Stimulated activated naive CD8-positive, alpha-beta T cell treated with anti-CD3 and anti-CD28 coated beads, Interleukin-15, amount 100 ng/mL, for 72 hours (primary cell): ENCODE data around the gene MEX3B.
"Not testable (repeated sequence)": the region's sequence is repeated elsewhere in the genome, so short reads cannot be mapped to it uniquely, and the experiment has no call there.

Source experiments
- ATAC-seq: fragments of 150-1000 bp; cut with Tn5 transposase; 2 replicates; pipeline ENCODE4 v1.10.0; 2021; ENCODE audit warnings: mild to moderate bottlenecking, moderate library complexity
- DNase-seq, 2 donors: peaks; one replicate each; pipeline ENCODE4 v3.0.0; 2021 to 2022
- H3K27ac Mint-ChIP-seq, 2 donors: one replicate each; pipeline ENCODE4 v1.8.0; 2022; ENCODE audit warnings: mild to moderate bottlenecking in 2 of 2, mixed read lengths in 2 of 2, moderate library complexity in 2 of 2
- H3K27me3 Mint-ChIP-seq: one replicate; pipeline ENCODE4 v1.8.0; 2022; ENCODE audit warnings: mixed read lengths
- H3K4me1 Mint-ChIP-seq: one replicate; pipeline ENCODE4 v1.8.0; 2022; ENCODE audit warnings: mild to moderate bottlenecking, mixed read lengths
- H3K4me3 Mint-ChIP-seq, 2 donors: one replicate each; pipeline ENCODE4 v1.8.0; 2022; ENCODE audit warnings: mild to moderate bottlenecking in 2 of 2, mixed read lengths in 2 of 2, moderate library complexity in 1 of 2
- H3K9me3 Mint-ChIP-seq, 2 donors: one replicate each; pipeline ENCODE4 v1.8.0; 2022; ENCODE audit warnings: mixed read lengths in 2 of 2

Gene MEX3B

DNA sequence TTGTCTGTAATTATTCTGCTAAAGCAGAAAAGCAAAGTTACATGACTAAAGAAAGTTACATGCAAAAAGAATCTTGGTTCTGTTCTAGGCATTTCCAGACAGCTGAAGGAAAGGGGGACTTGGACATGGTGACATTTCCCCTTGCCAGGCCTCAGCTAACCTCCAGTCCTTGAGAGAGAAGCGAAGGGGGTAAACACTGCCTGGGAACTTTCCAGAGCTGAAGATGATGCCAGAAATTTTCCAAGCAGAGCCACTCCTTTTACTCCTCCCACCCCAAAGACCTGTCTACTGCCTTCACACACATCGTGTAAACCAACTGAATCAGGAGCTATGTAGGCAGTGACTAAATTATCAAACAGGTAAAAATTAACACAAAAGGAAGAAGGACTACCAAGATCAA is 5.4 kb downstream of the MEX3B start:
- Mint-ChIP-seq H3K4me3 (no peak overlapping the region), H3K9me3 (no peaks in the 10 kb centered on the region), H3K27ac (no peak overlapping the region), H3K4me1 (peaks cover 21% of the 10 kb centered on the region), H3K27me3 (peaks cover 14% of the 10 kb centered on the region)
- ATAC-seq (no peak), DNase-seq (no peak)

DNA sequence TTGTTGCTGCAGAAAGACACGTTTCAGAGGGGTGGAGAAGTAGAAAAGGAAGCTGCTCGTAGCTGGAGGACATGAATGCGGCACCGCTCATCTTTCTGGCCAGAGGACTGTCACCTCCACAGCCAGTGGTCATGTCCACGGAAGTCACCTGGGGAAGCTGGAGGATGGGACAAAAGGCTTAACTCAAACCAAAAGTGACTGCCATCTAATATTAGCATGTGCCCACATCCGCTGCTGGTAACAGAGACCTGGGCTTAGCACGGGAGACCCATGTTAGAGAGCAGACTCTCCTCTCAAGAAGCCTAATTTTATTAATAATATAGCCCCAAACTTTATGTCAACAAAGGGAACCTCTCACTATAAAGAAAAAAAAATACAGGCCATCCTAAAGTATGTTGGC is 5.9 kb downstream of the MEX3B start:
- DNase-seq, result no peak
- Mint-ChIP-seq H3K9me3 (no peaks in the 10 kb centered on the region), H3K4me1 (peaks cover 16% of the 10 kb centered on the region), H3K27ac (no peak overlapping the region), H3K4me3 (no peak overlapping the region), H3K27me3 (peaks cover 10% of the 10 kb centered on the region)
- no peak for ATAC-seq

GRCh38 chr15:82036461-82036860 is 9.4 kb downstream of the MEX3B start:
- no peak for DNase-seq
- Mint-ChIP-seq H3K4me3 (no peak overlapping the region), H3K9me3 (no peaks in the 10 kb centered on the region), H3K27me3 (no peaks in the 10 kb centered on the region), H3K4me1 (no peaks in the 10 kb centered on the region), H3K27ac (no peak overlapping the region)
- no peak for ATAC-seq

GRCh38 chr15:82031871-82032270 is 13.9 kb downstream of the MEX3B start:
- Mint-ChIP-seq H3K4me3 (no peak overlapping the region), H3K27ac (no peak overlapping the region), H3K4me1 (no peaks in the 10 kb centered on the region), H3K9me3 (no peaks in the 10 kb centered on the region), H3K27me3 (no peaks in the 10 kb centered on the region)
- DNase-seq (no peak), ATAC-seq (no peak)

DNA sequence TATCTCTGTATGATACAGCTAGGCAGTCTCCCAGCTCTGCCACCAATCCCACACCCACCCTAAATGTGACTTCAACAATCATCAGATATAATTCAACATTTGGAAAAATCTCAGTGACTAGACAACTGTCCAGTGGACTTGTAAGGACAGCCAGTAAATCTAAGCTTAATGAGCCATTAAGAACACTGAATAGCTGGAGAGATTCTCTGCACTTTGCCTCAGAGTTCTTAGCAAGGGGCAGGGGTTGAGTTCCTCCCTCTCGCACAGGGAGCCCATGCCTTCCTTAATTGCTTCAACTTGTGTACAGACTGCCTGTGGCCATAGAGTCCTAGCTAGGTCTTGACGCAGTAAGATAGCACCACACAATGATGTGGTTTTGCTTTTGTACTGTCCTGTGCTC is 15.6 kb downstream of the MEX3B start:
- H3K9me3 Mint-ChIP-seq, result no peaks in the 10 kb centered on the region
- DNase-seq (no peak), ATAC-seq (no peak)
- no peaks in the 10 kb centered on the region for H3K4me1 Mint-ChIP-seq
- H3K27me3 Mint-ChIP-seq, result no peaks in the 10 kb centered on the region
- no peak overlapping the region for H3K27ac Mint-ChIP-seq
- no peak overlapping the region for H3K4me3 Mint-ChIP-seq

GRCh38 chr15:82028163-82028562 is 17.7 kb downstream of the MEX3B start:
- DNase-seq, H3K4me3 Mint-ChIP-seq, H3K9me3 Mint-ChIP-seq, H3K27ac Mint-ChIP-seq, ATAC-seq, H3K4me1 Mint-ChIP-seq, H3K27me3 Mint-ChIP-seq: not testable (repeated sequence)

DNA sequence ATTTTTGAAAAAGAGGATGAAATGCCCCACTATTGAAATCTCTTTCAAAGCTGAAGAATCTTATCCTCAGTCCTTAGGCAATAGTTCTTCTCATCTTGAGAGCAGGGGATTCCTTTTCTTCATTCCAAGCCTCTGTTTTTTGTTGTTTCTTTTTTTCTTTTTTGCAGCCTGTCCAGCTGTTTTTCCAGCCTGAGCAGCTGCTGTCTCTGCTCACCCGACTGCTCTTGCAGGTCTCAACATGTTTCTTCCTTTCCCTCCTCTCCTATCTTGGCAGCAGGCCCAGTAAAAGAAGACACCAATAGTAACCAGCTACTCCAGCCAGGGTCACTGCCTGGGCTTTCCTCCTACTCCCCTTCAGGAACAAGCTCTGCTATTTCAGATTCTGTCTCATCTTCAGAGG is 23.8 kb downstream of the MEX3B start:
- no peaks in the 10 kb centered on the region for H3K4me1 Mint-ChIP-seq
- no peak overlapping the region for H3K4me3 Mint-ChIP-seq
- no peak for DNase-seq
- H3K27me3 Mint-ChIP-seq, result peaks cover 17% of the 10 kb centered on the region
- H3K27ac Mint-ChIP-seq, result no peak overlapping the region
- H3K9me3 Mint-ChIP-seq, result no peaks in the 10 kb centered on the region
- ATAC-seq, result no peak

- DNase-seq (no peak), ATAC-seq (no peak)
- Mint-ChIP-seq H3K4me1 (no peaks in the 10 kb centered on the region), H3K9me3 (no peaks in the 10 kb centered on the region), H3K27me3 (peaks cover 17% of the 10 kb centered on the region), H3K4me3 (no peak overlapping the region), H3K27ac (peak overlapping the region in 1 of 2 donors; percentile 12)
Measured at GRCh38 chr15:82020625-82021394, 25.0 kb downstream of the MEX3B start.

- H3K4me3 Mint-ChIP-seq, result no peak overlapping the region
- H3K27me3 Mint-ChIP-seq, result peaks cover 18% of the 10 kb centered on the region
- no peak for ATAC-seq
- no peak overlapping the region for H3K27ac Mint-ChIP-seq
- no peak for DNase-seq
- H3K9me3 Mint-ChIP-seq, result no peaks in the 10 kb centered on the region
- H3K4me1 Mint-ChIP-seq, result no peaks in the 10 kb centered on the region
Measured at GRCh38 chr15:82018201-82018600, 27.6 kb downstream of the MEX3B start.

DNA sequence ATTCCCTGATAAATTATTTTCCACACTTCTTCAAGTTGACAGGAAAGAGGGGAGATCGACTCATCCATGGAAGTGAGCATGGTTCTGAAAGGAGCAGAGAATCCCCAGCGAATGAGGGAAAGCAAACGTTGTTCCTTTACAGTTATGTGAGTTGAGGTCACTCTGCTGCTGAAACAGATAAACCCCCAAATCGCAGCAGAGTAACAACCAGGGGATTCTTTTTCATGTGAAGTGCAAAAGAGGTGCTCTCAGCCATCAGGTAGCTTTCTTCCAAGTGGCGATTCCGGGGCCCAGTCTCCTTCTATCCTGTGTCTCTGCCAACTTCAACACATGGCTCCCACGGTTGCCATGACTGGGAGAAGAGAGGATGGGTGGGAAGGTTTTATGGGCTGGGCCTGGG is 28.2 kb downstream of the MEX3B start:
- no peak overlapping the region for H3K4me3 Mint-ChIP-seq
- H3K27ac Mint-ChIP-seq, result peak overlapping the region in 1 of 2 donors; percentile 16
- no peak for DNase-seq
- H3K9me3 Mint-ChIP-seq, result no peaks in the 10 kb centered on the region
- peaks cover 24% of the 10 kb centered on the region for H3K27me3 Mint-ChIP-seq
- ATAC-seq, result no peak
- no peaks in the 10 kb centered on the region for H3K4me1 Mint-ChIP-seq

DNA sequence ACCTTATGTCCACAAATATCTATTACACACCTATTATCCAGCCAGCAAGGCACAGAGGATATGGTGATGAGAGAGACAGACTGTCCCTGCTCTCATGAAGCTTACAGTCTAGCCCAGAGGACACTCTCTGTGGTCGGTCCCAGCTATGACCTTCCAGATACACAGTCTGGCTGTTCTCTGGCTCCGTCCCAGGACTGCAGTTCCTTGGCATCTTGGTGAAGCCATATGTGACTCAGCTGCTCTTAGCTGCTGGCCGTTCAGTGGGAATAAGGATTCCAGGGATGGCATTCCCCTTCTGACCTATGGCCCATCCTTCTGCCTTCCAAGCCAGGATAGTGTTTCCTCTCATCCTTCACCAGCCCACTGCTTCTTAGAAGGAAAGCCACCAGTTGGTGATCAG is 30.8 kb downstream of the MEX3B start:
- DNase-seq (no peak), ATAC-seq (no peak)
- Mint-ChIP-seq H3K4me1 (no peaks in the 10 kb centered on the region), H3K4me3 (no peak overlapping the region), H3K9me3 (no peaks in the 10 kb centered on the region), H3K27ac (no peak overlapping the region), H3K27me3 (peaks cover 15% of the 10 kb centered on the region)

DNA sequence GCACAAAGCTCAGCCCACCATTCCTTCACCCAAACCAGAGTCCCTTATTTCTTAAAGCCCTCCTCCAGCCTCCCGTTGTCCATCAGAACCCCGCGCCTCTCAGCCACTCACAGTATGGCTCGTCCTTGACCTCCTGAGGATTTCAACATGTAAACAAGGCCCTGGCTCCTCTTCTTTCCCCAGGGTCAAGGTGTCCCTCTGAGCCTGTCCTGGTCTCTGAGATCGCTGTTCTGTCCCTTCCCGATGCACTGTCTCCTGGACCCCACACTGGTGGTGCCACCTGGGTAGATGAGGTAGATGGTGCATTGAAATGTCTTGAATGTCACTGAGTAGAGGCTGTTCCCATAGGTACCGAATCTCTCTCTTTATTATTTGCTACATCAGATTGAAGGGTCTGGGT is 32.9 kb downstream of the MEX3B start:
- peaks cover 15% of the 10 kb centered on the region for H3K27me3 Mint-ChIP-seq
- H3K4me3 Mint-ChIP-seq, result no peak overlapping the region
- ATAC-seq, result no peak
- no peak for DNase-seq
- H3K27ac Mint-ChIP-seq, result peak overlapping the region in 1 of 2 donors; percentile 43
- H3K9me3 Mint-ChIP-seq, result no peaks in the 10 kb centered on the region
- no peaks in the 10 kb centered on the region for H3K4me1 Mint-ChIP-seq

DNA sequence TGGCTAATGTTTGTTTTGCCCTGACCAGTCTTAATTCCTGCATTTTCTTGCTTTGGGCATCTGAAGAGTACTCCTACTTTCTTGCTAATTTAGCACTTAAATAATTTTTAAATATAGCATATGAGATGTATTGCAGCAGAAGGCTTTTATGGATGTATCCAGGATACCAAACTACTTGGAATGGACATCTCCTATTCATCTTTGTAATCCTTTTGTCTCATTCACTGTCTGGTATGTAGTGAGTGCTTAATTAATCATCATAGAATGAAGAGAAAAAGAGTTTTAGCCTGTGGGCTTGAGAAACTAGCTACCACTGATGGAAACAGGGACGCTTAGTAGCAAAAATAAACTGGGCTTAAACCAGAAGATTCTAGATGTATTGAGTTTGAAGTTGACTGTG is 40.6 kb downstream of the MEX3B start:
- no peak overlapping the region for H3K27ac Mint-ChIP-seq
- no peak overlapping the region for H3K4me3 Mint-ChIP-seq
- ATAC-seq (no peak), DNase-seq (no peak)
- no peaks in the 10 kb centered on the region for H3K9me3 Mint-ChIP-seq
- no peaks in the 10 kb centered on the region for H3K4me1 Mint-ChIP-seq
- peaks cover 9% of the 10 kb centered on the region for H3K27me3 Mint-ChIP-seq

DNA sequence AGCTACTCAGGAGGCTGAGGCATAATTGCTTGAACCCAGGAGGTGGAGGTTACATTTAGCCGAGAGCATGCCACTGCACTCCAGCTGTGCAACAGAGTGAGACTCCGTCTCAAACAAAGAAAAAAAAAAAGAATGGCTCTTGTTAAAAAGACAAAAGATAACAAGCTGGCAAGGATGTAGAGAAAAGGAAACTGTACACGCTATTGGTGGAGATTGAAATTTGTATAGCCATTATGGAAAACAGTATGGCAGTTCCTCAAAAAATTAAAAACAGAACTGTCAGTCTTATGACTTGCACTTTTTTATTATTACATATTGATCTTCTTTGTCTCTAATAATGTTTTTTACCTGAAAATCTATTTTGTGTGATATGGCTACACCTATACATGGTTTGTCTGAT is 41.9 kb downstream of the MEX3B start:
- Mint-ChIP-seq H3K27ac (no peak overlapping the region), H3K4me1 (no peaks in the 10 kb centered on the region), H3K4me3 (no peak overlapping the region), H3K27me3 (no peaks in the 10 kb centered on the region), H3K9me3 (no peaks in the 10 kb centered on the region)
- DNase-seq (no peak), ATAC-seq (no peak)

DNA sequence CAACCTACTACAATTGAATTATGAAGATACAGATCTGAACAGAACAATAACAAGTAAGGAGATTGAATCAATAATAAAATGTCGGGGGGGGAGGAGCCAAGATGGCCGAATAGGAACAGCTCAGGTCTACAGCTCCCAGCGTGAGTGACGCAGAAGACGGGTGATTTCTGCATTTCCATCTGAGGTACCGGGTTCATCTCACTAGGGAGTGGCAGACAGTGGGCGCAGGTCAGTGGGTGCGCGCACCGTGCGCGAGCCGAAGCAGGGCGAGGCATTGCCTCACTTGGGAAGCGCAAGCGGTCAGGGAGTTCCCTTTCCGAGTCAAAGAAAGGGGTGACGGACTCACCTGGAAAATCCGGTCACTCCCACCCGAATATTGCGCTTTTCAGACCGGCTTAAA is 50.7 kb downstream of the MEX3B start:
- peak in 1 of 2 donors; percentile 20 for DNase-seq
- Mint-ChIP-seq H3K9me3 (peaks cover 17 to 26% of the 10 kb centered on the region in 2 donors), H3K4me3 (peak overlapping the region in 1 of 2 donors; percentile 72), H3K27ac (peak overlapping the region in 1 of 2 donors; percentile 70)
- ATAC-seq, H3K27me3 Mint-ChIP-seq, H3K4me1 Mint-ChIP-seq: not testable (repeated sequence)

DNA sequence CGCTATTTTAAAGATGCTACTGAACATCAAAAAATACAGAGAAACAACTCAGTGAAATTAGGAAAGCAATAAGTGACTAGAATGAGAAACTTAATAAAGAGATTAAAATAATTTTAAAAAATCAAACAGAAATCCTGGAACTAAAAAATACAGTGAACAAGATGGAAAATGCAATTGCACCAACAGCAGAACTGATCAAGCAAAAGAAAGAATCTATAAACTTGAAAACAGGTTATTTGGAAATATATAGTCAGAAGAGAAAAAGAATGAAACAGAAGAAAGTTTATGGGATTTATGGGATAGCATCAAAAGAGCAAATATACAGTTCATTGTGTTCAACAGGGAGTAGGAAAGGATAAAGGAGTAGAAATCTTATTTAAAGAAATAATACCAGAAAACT is 53.3 kb downstream of the MEX3B start:
- Mint-ChIP-seq H3K27ac (no peak overlapping the region), H3K9me3 (peaks cover 26% of the 10 kb centered on the region in 2 donors), H3K27me3 (peaks cover 15% of the 10 kb centered on the region), H3K4me1 (no peaks in the 10 kb centered on the region), H3K4me3 (no peak overlapping the region)
- no peak for DNase-seq
- no peak for ATAC-seq
